Right cardiac atrium (tissue), 5 donors: ENCODE data around the gene RPL27. TPM values are rescaled to one million over a fixed set of nuclear protein-coding genes. Genes with fewer than 3 reads are reported as not detected.
A peak's percentile ranks its signal among the peaks of the same experiment; 100 is the strongest.

ENCODE experiments used
- ATAC-seq, 2 donors: fragments of 200-7000 bp; cut with Tn5 transposase; one replicate each; pipeline versions ENCODE4 v1.8.0 to v1.9.1; 2020; ENCODE audit warnings: moderate library complexity in 2 of 2, mild to moderate bottlenecking in 1 of 2
- DNase-seq, 3 donors: peaks; one replicate each; pipeline ENCODE4 v3.0.0-alpha.2; 2020
- H3K27ac ChIP-seq: one replicate; pipeline ENCODE4 v1.5.1; 2013; ENCODE audit warnings: mild to moderate bottlenecking, low read length, control low read depth, moderate library complexity
- H3K27me3 ChIP-seq: one replicate; pipeline ENCODE4 v1.6.1; 2013; ENCODE audit not compliant: control insufficient read depth, insufficient read depth
- H3K4me1 ChIP-seq: one replicate; pipeline ENCODE4 v1.6.1; 2013; ENCODE audit warnings: low read length; ENCODE audit not compliant: control insufficient read depth, insufficient read depth
- H3K4me3 ChIP-seq: one replicate; pipeline ENCODE4 v1.5.1; 2013; ENCODE audit warnings: low read length, control low read depth
- H3K9me3 ChIP-seq: one replicate; pipeline ENCODE4 v1.6.1; 2013; ENCODE audit warnings: low read length; ENCODE audit not compliant: control insufficient read depth
- WGBS: extraction: QIAGEN DNeasy Blood & Tissue Kit; methylation state at CpG from one replicate; pipeline ENCODE4 v1.1.7; 2013; 5-methylcytosine and 5-hydroxymethylcytosine counted together
- intact Hi-C, 4 donors: fragments of 100-400 bp; cut with DNase I; formaldehyde crosslinking; loops; one replicate each; pipeline versions ENCODE4 v1.11.0 to v1.14.0; 2022 to 2023
- polyA plus RNA-seq: library from polyadenylated mRNA; stranded (reverse); fragments of 200-250 nt; gene quantifications from one replicate; pipeline ENCODE4 v1.2.3, GENCODE V29; 2013
- total RNA-seq, 4 donors: library from RNA; stranded (reverse); fragmentation: NEBNext Ultra II Directional; extraction: Animal tissue kit (Norgen Biotek cat#: 25700); gene quantifications; one replicate each; pipeline ENCODE4 v1.2.1, GENCODE V29; 2021
- donor health status: healthy with polysubstance abuse.
- donor health status: DM: no; HTN: yes; CAD: no.
- donor health status: DM: no; HTN: no; CAD: no.
- donor health status: DM: no; HTN: yes; CAD: no; lungs with severe emphysema.
- donor health status: DM: yes; HTN: yes; CAD: no.

The RPL27 gene
- total and polyA plus RNA-seq, 5 donors = 651 to 2,068 (median 798) TPM

DNA sequence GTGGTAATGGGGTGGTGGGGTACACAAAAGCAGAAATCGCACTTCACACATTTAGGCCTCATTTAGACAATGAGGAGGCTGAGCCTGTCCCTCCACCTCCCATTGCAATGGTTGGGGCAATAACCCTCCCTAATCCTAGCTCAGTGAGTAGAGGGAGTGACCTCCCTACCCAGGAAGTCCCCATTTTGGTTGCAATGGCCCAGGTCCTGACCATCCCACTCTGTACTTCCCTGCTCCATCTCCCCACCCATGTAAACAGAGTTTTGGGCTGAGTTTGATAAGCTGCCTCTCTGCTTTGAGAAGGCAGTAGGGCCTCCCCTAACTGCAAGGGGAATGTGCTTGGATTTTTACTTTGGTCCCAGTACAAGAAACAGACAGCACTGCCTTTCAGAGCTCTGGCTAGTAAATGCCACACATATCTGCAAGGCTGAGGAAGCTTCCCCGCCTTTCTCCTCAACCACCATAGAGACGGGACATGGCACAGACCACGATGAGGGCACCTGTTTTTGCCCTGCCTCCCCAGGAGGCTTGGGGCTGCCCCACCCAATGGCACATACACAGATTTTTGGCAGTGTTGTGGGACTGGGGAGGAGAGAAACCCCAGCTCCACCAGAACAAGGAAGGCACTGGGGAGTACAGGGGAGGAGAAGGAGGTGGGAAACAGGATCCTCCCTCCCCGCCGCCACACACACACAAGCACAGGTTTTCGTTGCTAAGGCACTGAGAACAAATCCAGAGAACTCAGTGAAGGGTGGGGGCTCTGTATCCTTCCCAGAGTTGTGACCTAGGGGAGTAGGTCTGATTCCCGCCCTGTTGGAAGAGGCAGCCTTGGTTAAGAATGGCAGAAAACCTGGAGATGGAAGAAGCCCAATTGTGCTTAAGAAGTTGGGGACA, 16.7 kb downstream of the RPL27 start:
- ATAC-seq = peak in 1 of 2 donors; percentile 42
- WGBS = 63% methylated on average over 8 of the region's 8 CpGs
- Histone ChIP-seq H3K9me3 (no peaks in the 10 kb centered on the region), H3K4me3 (no peak overlapping the region), H3K27me3 (no peaks in the 10 kb centered on the region), H3K4me1 (peaks cover 22% of the 10 kb centered on the region), H3K27ac (peak overlapping the region; percentile 60)
- peak in 1 of 3 donors; percentile 52 for DNase-seq
- intact Hi-C loops = no loop called here

GRCh38 chr17:43015579-43015978, 17.4 kb downstream of the RPL27 start:
- WGBS = 39% methylated on average over 9 of the region's 9 CpGs
- peak overlapping the region; percentile 60 for H3K27ac ChIP-seq
- no peaks in the 10 kb centered on the region for H3K9me3 ChIP-seq
- peaks cover 22% of the 10 kb centered on the region for H3K4me1 ChIP-seq
- DNase-seq (peak; percentile 88 to 91 (median 90)), ATAC-seq (peak; percentile 68 to 77)
- no peak overlapping the region for H3K4me3 ChIP-seq
- intact Hi-C loops = no loop called here
- H3K27me3 ChIP-seq = no peaks in the 10 kb centered on the region

- no peak for ATAC-seq
- no peaks in the 10 kb centered on the region for H3K9me3 ChIP-seq
- peaks cover 22% of the 10 kb centered on the region for H3K4me1 ChIP-seq
- DNase-seq = peak in 1 of 3 donors; percentile 51
- H3K27me3 ChIP-seq = no peaks in the 10 kb centered on the region
- intact Hi-C loops = no loop called here
- H3K27ac ChIP-seq = peak overlapping the region; percentile 44
- WGBS = 92% methylated on average over 7 of the region's 7 CpGs
- H3K4me3 ChIP-seq = no peak overlapping the region
Measured at GRCh38 chr17:43016216-43016615, 18.0 kb downstream of the RPL27 start.

GRCh38 chr17:43018008-43018853, 20.0 kb downstream of the RPL27 start:
- Histone ChIP-seq H3K27ac (peak overlapping the region; percentile 11), H3K4me1 (peaks cover 22% of the 10 kb centered on the region), H3K27me3 (no peaks in the 10 kb centered on the region), H3K9me3 (no peaks in the 10 kb centered on the region), H3K4me3 (no peak overlapping the region)
- ATAC-seq = no peak
- DNase-seq = no peak
- 59% methylated on average over 19 of the region's 19 CpGs for WGBS
- intact Hi-C loops = no loop called here

DNA sequence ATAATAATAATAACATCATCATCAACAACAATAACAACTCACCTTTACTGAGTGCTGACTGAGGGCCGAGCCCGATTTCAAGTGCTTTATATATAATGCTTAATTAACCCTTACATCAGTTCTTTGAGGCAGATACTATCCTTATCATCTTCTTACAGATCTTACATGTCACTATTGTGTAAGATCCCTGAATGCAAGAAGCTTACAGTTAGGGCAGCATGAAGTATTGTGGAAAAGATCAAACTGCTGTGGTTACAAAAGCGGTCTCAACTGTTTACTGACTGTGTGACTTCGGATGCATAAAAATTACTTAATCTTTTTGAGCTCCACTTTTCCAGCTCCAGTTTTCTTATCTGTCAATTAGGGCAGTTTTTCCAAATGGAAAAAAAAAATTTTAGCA, 20.7 kb downstream of the RPL27 start:
- Histone ChIP-seq H3K27ac (no peak overlapping the region), H3K4me1 (peaks cover 22% of the 10 kb centered on the region), H3K9me3 (no peaks in the 10 kb centered on the region), H3K27me3 (no peaks in the 10 kb centered on the region), H3K4me3 (no peak overlapping the region)
- intact Hi-C loops = no loop called here
- 31% methylated on average over 4 of the region's 4 CpGs for WGBS
- no peak for ATAC-seq
- no peak for DNase-seq

- Histone ChIP-seq H3K27me3 (no peaks in the 10 kb centered on the region), H3K4me1 (peaks cover 19% of the 10 kb centered on the region), H3K27ac (peak overlapping the region; percentile 87), H3K4me3 (no peak overlapping the region), H3K9me3 (no peaks in the 10 kb centered on the region)
- no peak for ATAC-seq
- WGBS = 26% methylated on average over 7 of the region's 7 CpGs
- intact Hi-C loops = no loop called here
- DNase-seq = peak in 1 of 3 donors; percentile 66
Measured at GRCh38 chr17:43019418-43019817, 21.2 kb downstream of the RPL27 start.

DNA sequence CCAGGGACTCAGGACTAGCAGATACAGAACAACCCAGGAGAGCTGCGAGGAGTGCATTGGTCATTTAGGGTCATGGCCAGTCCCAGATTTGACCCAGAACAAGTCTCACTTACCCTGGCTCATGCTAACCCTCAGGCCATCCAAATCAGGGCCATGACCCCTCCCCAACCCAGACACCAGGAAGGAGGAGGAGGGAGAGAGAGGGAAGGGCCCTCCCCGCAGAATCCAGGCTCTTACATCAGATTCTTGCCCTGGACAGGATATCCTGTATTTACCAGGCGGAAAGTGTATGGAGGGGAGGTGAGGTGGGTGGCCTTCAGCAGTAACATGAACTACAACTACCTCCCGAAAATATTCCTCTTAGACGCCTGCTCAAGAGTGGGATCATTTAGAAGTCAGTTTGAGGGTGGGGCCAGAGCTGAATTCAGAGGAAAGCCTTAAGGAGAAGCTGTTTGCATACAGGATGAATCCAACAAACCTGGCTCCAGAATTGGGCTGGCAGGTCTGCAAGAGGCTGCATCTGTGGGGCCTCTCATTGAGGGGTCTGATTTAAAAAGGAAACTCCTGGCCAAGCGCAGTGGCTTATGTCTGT, 21.9 kb downstream of the RPL27 start:
- Histone ChIP-seq H3K9me3 (no peaks in the 10 kb centered on the region), H3K4me3 (no peak overlapping the region), H3K27me3 (no peaks in the 10 kb centered on the region), H3K27ac (peak overlapping the region; percentile 87), H3K4me1 (peaks cover 12% of the 10 kb centered on the region)
- 53% methylated on average over 6 of the region's 6 CpGs for WGBS
- peak in 2 of 3 donors; percentile 44 to 73 for DNase-seq
- intact Hi-C loops = loop anchor here in 3 of 4 donors (10.0 kb wide), 2 partner anchors 105 to 155 kb away; partner anchors contain the start of genes BRCA1 (in 2 of the 3) and NBR1 (in 1 of the 3)
- ATAC-seq = peak in 1 of 2 donors; percentile 29

GRCh38 chr17:43020789-43021740, 22.8 kb downstream of the RPL27 start:
- peak; percentile 83 to 91 (median 89) for DNase-seq
- H3K27ac ChIP-seq = peak overlapping the region; percentile 89
- intact Hi-C loops = loop anchor here in 3 of 4 donors (10.0 kb wide), 2 partner anchors 104 to 154 kb away; partner anchors contain the start of genes BRCA1 (in 2 of the 3) and NBR1 (in 1 of the 3)
- no peaks in the 10 kb centered on the region for H3K27me3 ChIP-seq
- peak overlapping the region; percentile 68 for H3K4me3 ChIP-seq
- peaks cover 7% of the 10 kb centered on the region for H3K4me1 ChIP-seq
- peak; percentile 41 to 53 for ATAC-seq
- 16% methylated on average over 39 of the region's 40 CpGs for WGBS
- H3K9me3 ChIP-seq = no peaks in the 10 kb centered on the region

- peak within 1 kb of the TSS; percentile 68 for H3K4me3 ChIP-seq
- no peaks in the 10 kb centered on the region for H3K27me3 ChIP-seq
- H3K4me1 ChIP-seq = peaks cover 2% of the 10 kb centered on the region
- peak within 1 kb of the TSS; percentile 89 for H3K27ac ChIP-seq
- DNase-seq (peak; percentile 86 to 94 (median 94)), ATAC-seq (peak; percentile 77 to 83)
- H3K9me3 ChIP-seq = no peaks in the 10 kb centered on the region
- under 1% methylated on average over 80 of the region's 80 CpGs for WGBS
- intact Hi-C loops = loop anchor here in 3 of 4 donors (10.0 kb wide), 2 partner anchors 103 to 153 kb away; partner anchors contain the start of genes BRCA1 (in 2 of the 3) and NBR1 (in 1 of the 3)
Measured at GRCh38 chr17:43021741-43022512, 23.7 kb downstream of the RPL27 start, which contains the start of gene VAT1. VAT1 (minus strand) TSS chr17:43022385; CDS start chr17:43022322, 63 bp downstream.
